ENCODE data around the gene ZBTB17. TPM values are rescaled to one million over a fixed set of nuclear protein-coding genes. Genes with fewer than 3 reads are reported as not detected.

The ZBTB17 gene
- total RNA-seq, 1 donor from 2014 or later = 48.6 TPM

GRCh38 chr1:15992582-15993500 is 16.9 kb upstream of the ZBTB17 start:
- Mint-ChIP-seq H3K36me3 (no peaks in the 10 kb centered on the region), H3K4me3 (no peak overlapping the region), H3K27me3 (ENCODE audit: low read depth) (peaks cover 3% of the 10 kb centered on the region), H3K4me1 (no peaks in the 10 kb centered on the region), H3K27ac (no peak overlapping the region), H3K9me3 (no peaks in the 10 kb centered on the region)
- TF ChIP-seq, protein P1, sequence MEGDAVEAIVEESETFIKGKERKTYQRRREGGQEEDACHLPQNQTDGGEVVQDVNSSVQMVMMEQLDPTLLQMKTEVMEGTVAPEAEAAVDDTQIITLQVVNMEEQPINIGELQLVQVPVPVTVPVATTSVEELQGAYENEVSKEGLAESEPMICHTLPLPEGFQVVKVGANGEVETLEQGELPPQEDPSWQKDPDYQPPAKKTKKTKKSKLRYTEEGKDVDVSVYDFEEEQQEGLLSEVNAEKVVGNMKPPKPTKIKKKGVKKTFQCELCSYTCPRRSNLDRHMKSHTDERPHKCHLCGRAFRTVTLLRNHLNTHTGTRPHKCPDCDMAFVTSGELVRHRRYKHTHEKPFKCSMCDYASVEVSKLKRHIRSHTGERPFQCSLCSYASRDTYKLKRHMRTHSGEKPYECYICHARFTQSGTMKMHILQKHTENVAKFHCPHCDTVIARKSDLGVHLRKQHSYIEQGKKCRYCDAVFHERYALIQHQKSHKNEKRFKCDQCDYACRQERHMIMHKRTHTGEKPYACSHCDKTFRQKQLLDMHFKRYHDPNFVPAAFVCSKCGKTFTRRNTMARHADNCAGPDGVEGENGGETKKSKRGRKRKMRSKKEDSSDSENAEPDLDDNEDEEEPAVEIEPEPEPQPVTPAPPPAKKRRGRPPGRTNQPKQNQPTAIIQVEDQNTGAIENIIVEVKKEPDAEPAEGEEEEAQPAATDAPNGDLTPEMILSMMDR (IDR thresholded peaks at IDR 0.05; ENCODE audit: unreplicated experiment) = no peak
- no peak for DNase-seq (ENCODE audit: low spot score in 2 of 2, unreplicated experiment in 2 of 2)

DNA sequence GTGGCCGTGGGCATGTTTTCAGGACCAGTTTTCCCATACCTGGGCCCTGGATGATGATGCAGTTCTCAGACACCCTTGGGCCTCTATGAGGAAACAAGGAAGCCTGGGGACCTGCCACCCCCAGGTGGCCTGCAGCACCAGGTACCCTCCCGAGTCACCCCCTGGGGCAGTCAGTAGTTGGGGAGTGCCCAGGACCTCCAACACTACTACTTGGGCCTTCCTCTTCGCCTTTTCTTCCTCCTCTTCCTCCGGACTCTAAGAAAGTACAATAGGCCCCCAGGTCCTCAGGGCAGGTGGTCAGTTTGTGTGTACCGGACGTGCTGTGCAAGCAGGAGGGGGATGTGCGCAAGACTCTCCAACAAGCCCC is 16.3 kb upstream of the ZBTB17 start:
- no peak overlapping the region for H3K27ac Mint-ChIP-seq
- TF ChIP-seq, protein P1 (IDR thresholded peaks at IDR 0.05; ENCODE audit: unreplicated experiment) = no peak
- H3K27me3 Mint-ChIP-seq (ENCODE audit: low read depth) = peaks cover 3% of the 10 kb centered on the region
- H3K4me3 Mint-ChIP-seq = no peak overlapping the region
- no peaks in the 10 kb centered on the region for H3K4me1 Mint-ChIP-seq
- H3K9me3 Mint-ChIP-seq = no peaks in the 10 kb centered on the region
- no peak for DNase-seq (ENCODE audit: low spot score in 2 of 2, unreplicated experiment in 2 of 2)
- no peaks in the 10 kb centered on the region for H3K36me3 Mint-ChIP-seq

GRCh38 chr1:15991427-15992186 is 15.7 kb upstream of the ZBTB17 start:
- Mint-ChIP-seq H3K36me3 (no peaks in the 10 kb centered on the region), H3K27me3 (ENCODE audit: low read depth) (peaks cover 3% of the 10 kb centered on the region)

DNA sequence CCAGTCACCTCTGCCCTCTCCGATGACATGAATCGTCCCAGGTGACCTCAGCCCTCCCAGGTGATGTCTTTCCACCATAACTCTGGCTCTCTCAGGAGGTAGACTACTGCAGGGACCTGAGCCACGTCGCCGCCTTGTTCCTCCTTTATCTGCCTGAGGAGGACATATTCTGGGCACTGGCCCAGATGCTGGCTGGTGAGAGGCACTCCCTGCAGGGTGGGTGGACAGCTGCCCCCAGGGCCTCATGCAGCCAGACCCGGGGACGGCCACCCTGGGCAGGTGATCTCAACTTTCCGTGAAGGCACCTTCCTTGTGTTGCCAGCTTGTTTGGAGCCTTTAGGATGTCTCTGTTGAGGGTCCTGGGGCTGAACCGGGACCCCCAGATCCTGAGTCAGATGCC is 13.9 kb upstream of the ZBTB17 start:
- H3K9me3 Mint-ChIP-seq = no peaks in the 10 kb centered on the region
- TF ChIP-seq, protein P1 (IDR thresholded peaks at IDR 0.05; ENCODE audit: unreplicated experiment) = no peak
- no peak overlapping the region for H3K4me3 Mint-ChIP-seq
- peaks cover 3% of the 10 kb centered on the region for H3K27me3 Mint-ChIP-seq (ENCODE audit: low read depth)
- no peak for DNase-seq (ENCODE audit: low spot score in 2 of 2, unreplicated experiment in 2 of 2)
- no peaks in the 10 kb centered on the region for H3K4me1 Mint-ChIP-seq
- H3K36me3 Mint-ChIP-seq = no peaks in the 10 kb centered on the region
- no peak overlapping the region for H3K27ac Mint-ChIP-seq

More at GRCh38 chr1:15991427-15992186, 15.7 kb upstream of the ZBTB17 start:
- Mint-ChIP-seq H3K4me1 (no peaks in the 10 kb centered on the region), H3K9me3 (no peaks in the 10 kb centered on the region), H3K27ac (no peak overlapping the region), H3K4me3 (no peak overlapping the region)
- TF ChIP-seq, protein P1 (IDR thresholded peaks at IDR 0.05; ENCODE audit: unreplicated experiment) = no peak
- DNase-seq (ENCODE audit: low spot score in 2 of 2, unreplicated experiment in 2 of 2) = no peak

GRCh38 chr1:15988856-15989736 is 13.2 kb upstream of the ZBTB17 start:
- H3K27ac Mint-ChIP-seq = no peak overlapping the region
- no peaks in the 10 kb centered on the region for H3K36me3 Mint-ChIP-seq
- DNase-seq (ENCODE audit: low spot score in 2 of 2, unreplicated experiment in 2 of 2) = no peak
- no peak overlapping the region for H3K4me3 Mint-ChIP-seq
- H3K4me1 Mint-ChIP-seq = no peaks in the 10 kb centered on the region
- peaks cover 3% of the 10 kb centered on the region for H3K27me3 Mint-ChIP-seq (ENCODE audit: low read depth)
- TF ChIP-seq, protein P1 (IDR thresholded peaks at IDR 0.05; ENCODE audit: unreplicated experiment) = no peak
- no peaks in the 10 kb centered on the region for H3K9me3 Mint-ChIP-seq
